ENCODE measurements around the gene CRYL1.

The CRYL1 gene

GRCh38 chr13:20528452-20528851 lies 2.8 kb upstream of the CRYL1 start:
- TF ChIP-seq, protein P1, sequence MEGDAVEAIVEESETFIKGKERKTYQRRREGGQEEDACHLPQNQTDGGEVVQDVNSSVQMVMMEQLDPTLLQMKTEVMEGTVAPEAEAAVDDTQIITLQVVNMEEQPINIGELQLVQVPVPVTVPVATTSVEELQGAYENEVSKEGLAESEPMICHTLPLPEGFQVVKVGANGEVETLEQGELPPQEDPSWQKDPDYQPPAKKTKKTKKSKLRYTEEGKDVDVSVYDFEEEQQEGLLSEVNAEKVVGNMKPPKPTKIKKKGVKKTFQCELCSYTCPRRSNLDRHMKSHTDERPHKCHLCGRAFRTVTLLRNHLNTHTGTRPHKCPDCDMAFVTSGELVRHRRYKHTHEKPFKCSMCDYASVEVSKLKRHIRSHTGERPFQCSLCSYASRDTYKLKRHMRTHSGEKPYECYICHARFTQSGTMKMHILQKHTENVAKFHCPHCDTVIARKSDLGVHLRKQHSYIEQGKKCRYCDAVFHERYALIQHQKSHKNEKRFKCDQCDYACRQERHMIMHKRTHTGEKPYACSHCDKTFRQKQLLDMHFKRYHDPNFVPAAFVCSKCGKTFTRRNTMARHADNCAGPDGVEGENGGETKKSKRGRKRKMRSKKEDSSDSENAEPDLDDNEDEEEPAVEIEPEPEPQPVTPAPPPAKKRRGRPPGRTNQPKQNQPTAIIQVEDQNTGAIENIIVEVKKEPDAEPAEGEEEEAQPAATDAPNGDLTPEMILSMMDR (IDR thresholded peaks at IDR 0.05) = no peak
- no peak for TF ChIP-seq ZFX (IDR thresholded peaks at IDR 0.05; ENCODE audit: borderline replicate concordance)
- H3K27ac ChIP-seq = no peak overlapping the region

DNA sequence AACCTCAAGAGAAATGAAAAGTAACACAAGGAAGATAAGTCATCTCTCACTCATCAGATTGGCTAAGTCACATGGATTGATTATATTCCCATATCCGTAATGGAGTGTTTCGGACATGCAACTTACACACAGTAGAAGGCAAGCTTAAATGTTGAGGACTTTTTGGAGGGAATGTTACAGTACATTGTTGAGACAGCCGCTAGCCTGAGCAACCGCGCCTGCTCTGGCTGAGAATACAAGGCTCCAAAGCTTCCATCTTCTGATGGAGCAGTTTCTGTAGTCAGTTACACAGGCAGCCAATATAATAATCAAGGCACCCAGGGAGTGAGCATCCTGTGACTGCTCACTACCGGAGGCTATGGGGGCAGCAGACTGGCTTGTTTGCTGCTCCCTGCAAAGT lies 1.0 kb upstream of the CRYL1 start:
- TF ChIP-seq, protein P1 (IDR thresholded peaks at IDR 0.05) = no peak
- no peak for TF ChIP-seq ZFX (IDR thresholded peaks at IDR 0.05; ENCODE audit: borderline replicate concordance)
- peak overlapping the region; percentile 77 for H3K27ac ChIP-seq

GRCh38 chr13:20525144-20525600 lies 485 bp downstream of the CRYL1 start:
- peak overlapping the region; percentile 77 for H3K27ac ChIP-seq
- TF ChIP-seq, protein P1 (IDR thresholded peaks at IDR 0.05) = no peak; the same call in 1 of the 2 replicates
- TF ChIP-seq ZFX (IDR thresholded peaks at IDR 0.05; ENCODE audit: borderline replicate concordance) = no peak

DNA sequence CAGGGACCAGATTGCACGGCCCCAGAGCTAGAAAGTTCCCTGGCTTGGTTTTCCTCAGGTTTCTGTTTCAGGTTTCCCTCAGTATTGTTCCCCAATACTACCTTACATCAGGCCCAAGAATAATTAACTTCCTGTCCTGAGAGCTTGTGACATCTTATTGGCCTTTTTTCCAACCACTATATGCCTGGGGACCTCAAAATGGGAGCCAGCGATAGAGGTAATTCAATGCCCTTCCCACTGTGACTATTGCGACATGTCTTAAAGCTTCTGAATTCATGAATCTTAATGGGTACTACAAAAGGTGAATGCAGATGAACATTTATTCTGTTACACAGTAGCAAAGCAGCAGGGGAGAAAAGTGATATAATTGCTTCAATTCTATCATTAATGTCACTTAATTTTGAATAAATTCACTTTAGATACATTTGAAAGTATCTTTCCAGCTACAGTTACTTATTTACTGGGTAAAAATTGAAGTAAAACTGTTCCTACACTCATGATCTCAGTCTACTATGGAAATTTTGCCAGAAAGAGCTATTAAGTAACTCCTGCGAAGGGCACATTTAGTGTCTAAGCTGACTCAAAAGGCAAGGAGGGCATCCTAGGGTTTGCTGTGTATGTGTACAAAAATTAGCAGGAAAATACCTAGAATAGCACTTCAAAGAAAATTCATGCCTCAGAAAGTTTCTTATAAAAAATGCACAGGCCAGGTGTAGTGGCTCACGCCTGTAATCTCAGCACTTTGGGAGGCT lies 4.1 kb downstream of the CRYL1 start:
- H3K27ac ChIP-seq = no peak overlapping the region
- TF ChIP-seq, protein P1 (IDR thresholded peaks at IDR 0.05) = no peak
- TF ChIP-seq ZFX (IDR thresholded peaks at IDR 0.05; ENCODE audit: borderline replicate concordance) = no peak

GRCh38 chr13:20519875-20520274 lies 5.8 kb downstream of the CRYL1 start:
- TF ChIP-seq, protein P1 (IDR thresholded peaks at IDR 0.05) = no peak
- no peak for TF ChIP-seq ZFX (IDR thresholded peaks at IDR 0.05; ENCODE audit: borderline replicate concordance)
- H3K27ac ChIP-seq = no peak overlapping the region

- H3K27ac ChIP-seq = no peak overlapping the region
- TF ChIP-seq, protein P1 (IDR thresholded peaks at IDR 0.05) = no peak
- no peak for TF ChIP-seq ZFX (IDR thresholded peaks at IDR 0.05; ENCODE audit: borderline replicate concordance)
Measured at GRCh38 chr13:20518660-20519100, 7.0 kb downstream of the CRYL1 start.

- no peak overlapping the region for H3K27ac ChIP-seq
- TF ChIP-seq, protein P1 (IDR thresholded peaks at IDR 0.05) = no peak
- no peak for TF ChIP-seq ZFX (IDR thresholded peaks at IDR 0.05; ENCODE audit: borderline replicate concordance)
Measured at GRCh38 chr13:20514866-20515265, 10.8 kb downstream of the CRYL1 start.
